Neural progenitor cell (in vitro differentiated cells): ENCODE data around the gene PHLPP1. TPM values are rescaled to one million over a fixed set of nuclear protein-coding genes. Genes with fewer than 3 reads are reported as not detected.

Experiments
- DNase-seq: peaks from one replicate; pipeline ENCODE4 v3.0.0-alpha.2; 2016; ENCODE audit warnings: low spot score
- H2AFZ ChIP-seq: fragments of 200-600 bp; sonication (generic); replicated peaks from 2 replicates; pipeline ENCODE4 v1.6.1; 2016; ENCODE audit warnings: antibody characterized with exemption
- H3F3A ChIP-seq: fragments of 200-600 bp; sonication (generic); 2 replicates; pipeline ENCODE4 v1.6.1; 2016; ENCODE audit warnings: antibody characterized with exemption, low read depth
- H3K27ac ChIP-seq: fragments of 200-600 bp; sonication (generic); 2 replicates; pipeline ENCODE4 v1.5.1; 2016; ENCODE audit warnings: mild to moderate bottlenecking
- H3K27me3 ChIP-seq: fragments of 200-600 bp; sonication (generic); 2 replicates; pipeline ENCODE4 v1.6.1; 2016; ENCODE audit warnings: mild to moderate bottlenecking, moderate library complexity
- H3K36me3 ChIP-seq: fragments of 200-600 bp; sonication (generic); 2 replicates; pipeline ENCODE4 v1.5.1; 2016
- H3K4me1 ChIP-seq: fragments of 200-600 bp; sonication (generic); 2 replicates; pipeline ENCODE4 v1.6.1; 2016; ENCODE audit warnings: mixed run types
- H3K4me2 ChIP-seq: fragments of 200-600 bp; sonication (generic); 2 replicates; pipeline ENCODE4 v1.6.1; 2016
- H3K4me3 ChIP-seq: fragments of 200-600 bp; sonication (generic); 2 replicates; pipeline ENCODE4 v1.5.1; 2016
- H3K79me2 ChIP-seq: fragments of 200-600 bp; sonication (generic); 2 replicates; pipeline ENCODE4 v1.6.1; 2016; ENCODE audit warnings: low read depth
- H3K9ac ChIP-seq: fragments of 200-600 bp; sonication (generic); 2 replicates; pipeline ENCODE4 v1.6.1; 2016
- H3K9me3 ChIP-seq: fragments of 200-600 bp; sonication (generic); 2 replicates; pipeline ENCODE4 v1.5.1; 2016; ENCODE audit warnings: low read depth
- H4K20me1 ChIP-seq: fragments of 200-600 bp; sonication (generic); 2 replicates; pipeline ENCODE4 v1.6.1; 2016; ENCODE audit warnings: low read depth
- H3K27ac Mint-ChIP-seq: 3 replicates; pipeline ENCODE4 v1.8.0; 2021; ENCODE audit warnings: mixed read lengths
- H3K27me3 Mint-ChIP-seq: 2 replicates; pipeline ENCODE4 v1.8.0; 2022; ENCODE audit warnings: low read depth, mild to moderate bottlenecking, inconsistent platforms, moderate library complexity, mixed read lengths; ENCODE audit not compliant: insufficient read depth
- H3K36me3 Mint-ChIP-seq: 3 replicates; pipeline ENCODE4 v1.8.0; 2021; ENCODE audit warnings: mixed read lengths
- H3K4me1 Mint-ChIP-seq: 3 replicates; pipeline ENCODE4 v1.8.0; 2021; ENCODE audit warnings: mixed read lengths
- H3K4me3 Mint-ChIP-seq: 3 replicates; pipeline ENCODE4 v1.8.0; 2021; ENCODE audit warnings: mild to moderate bottlenecking, moderate library complexity, mixed read lengths
- H3K9me3 Mint-ChIP-seq: 3 replicates; pipeline ENCODE4 v1.8.0; 2020; ENCODE audit warnings: mixed read lengths
- EZH2 ChIP-seq: fragments of 200-600 bp; sonication (generic); IDR thresholded peaks from 2 replicates; pipeline ENCODE4 v1.6.1; 2017; ENCODE audit warnings: antibody characterized with exemption, mild to moderate bottlenecking, moderate library complexity
- EZH2phosphoT487 ChIP-seq: fragments of 200-600 bp; sonication (generic); IDR thresholded peaks from 2 replicates; pipeline ENCODE4 v1.6.1; 2017; ENCODE audit warnings: antibody characterized with exemption
- total RNA-seq: library from RNA; depleted of rRNA; stranded (reverse); fragments of >200 nt; gene quantifications from 2 replicates; pipeline ENCODE4 v1.2.3, GENCODE V29; 2015; ENCODE audit warnings: low replicate concordance
- TF ChIP-seq, protein P1 (sequence below): fragments of 200-600 bp; sonication (generic); IDR thresholded peaks from 2 replicates; pipeline ENCODE4 v1.5.1; 2017; ENCODE audit warnings: antibody characterized with exemption, mild to moderate bottlenecking

PHLPP1 gene
- total RNA-seq, 1 donor from 2014 or later = 20.8 TPM

GRCh38 chr18:62942578-62942977 lies 227.2 kb downstream of the PHLPP1 start:
- Mint-ChIP-seq H3K4me1 (no peaks in the 10 kb centered on the region), H3K36me3 (peaks cover 35% of the 10 kb centered on the region), H3K27me3 (peaks cover 5% of the 10 kb centered on the region), H3K9me3 (no peaks in the 10 kb centered on the region), H3K4me3 (no peak overlapping the region), H3K27ac (no peak overlapping the region)
- Histone ChIP-seq H3K27ac (no peak overlapping the region), H3K4me3 (no peak overlapping the region), H3F3A (no peaks in the 10 kb centered on the region), H3K27me3 (no peaks in the 10 kb centered on the region), H3K9ac (no peak overlapping the region), H2AFZ (no peak overlapping the region), H3K9me3 (no peaks in the 10 kb centered on the region), H3K79me2 (no peaks in the 10 kb centered on the region), H4K20me1 (no peaks in the 10 kb centered on the region), H3K36me3 (no peaks in the 10 kb centered on the region), H3K4me1 (no peaks in the 10 kb centered on the region), H3K4me2 (no peak overlapping the region)
- no peak for DNase-seq
- TF ChIP-seq EZH2phosphoT487 (no peak), EZH2 (no peak)
- TF ChIP-seq, protein P1, sequence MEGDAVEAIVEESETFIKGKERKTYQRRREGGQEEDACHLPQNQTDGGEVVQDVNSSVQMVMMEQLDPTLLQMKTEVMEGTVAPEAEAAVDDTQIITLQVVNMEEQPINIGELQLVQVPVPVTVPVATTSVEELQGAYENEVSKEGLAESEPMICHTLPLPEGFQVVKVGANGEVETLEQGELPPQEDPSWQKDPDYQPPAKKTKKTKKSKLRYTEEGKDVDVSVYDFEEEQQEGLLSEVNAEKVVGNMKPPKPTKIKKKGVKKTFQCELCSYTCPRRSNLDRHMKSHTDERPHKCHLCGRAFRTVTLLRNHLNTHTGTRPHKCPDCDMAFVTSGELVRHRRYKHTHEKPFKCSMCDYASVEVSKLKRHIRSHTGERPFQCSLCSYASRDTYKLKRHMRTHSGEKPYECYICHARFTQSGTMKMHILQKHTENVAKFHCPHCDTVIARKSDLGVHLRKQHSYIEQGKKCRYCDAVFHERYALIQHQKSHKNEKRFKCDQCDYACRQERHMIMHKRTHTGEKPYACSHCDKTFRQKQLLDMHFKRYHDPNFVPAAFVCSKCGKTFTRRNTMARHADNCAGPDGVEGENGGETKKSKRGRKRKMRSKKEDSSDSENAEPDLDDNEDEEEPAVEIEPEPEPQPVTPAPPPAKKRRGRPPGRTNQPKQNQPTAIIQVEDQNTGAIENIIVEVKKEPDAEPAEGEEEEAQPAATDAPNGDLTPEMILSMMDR = no peak

DNA sequence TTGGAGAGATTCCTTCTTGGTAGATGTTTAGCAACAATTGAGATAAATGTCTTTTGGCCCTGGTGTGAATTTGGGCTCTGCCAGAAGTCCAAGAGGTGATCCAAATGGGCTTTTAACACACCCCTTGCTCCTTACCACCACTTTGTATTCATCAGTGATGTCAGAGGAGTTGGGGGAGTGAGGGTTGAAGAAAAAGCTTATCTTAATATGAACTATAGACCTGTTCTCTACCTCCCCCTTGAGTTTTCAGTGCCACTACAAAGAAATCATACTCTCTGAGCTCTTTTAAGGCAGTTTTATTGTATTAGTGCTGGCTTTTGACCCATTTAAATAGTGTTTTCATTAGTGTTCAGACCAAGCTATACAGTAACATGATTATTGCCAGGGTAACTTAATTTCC lies 229.1 kb downstream of the PHLPP1 start:
- no peak for DNase-seq
- peaks cover 2% of the 10 kb centered on the region for H3K27me3 Mint-ChIP-seq

DNA sequence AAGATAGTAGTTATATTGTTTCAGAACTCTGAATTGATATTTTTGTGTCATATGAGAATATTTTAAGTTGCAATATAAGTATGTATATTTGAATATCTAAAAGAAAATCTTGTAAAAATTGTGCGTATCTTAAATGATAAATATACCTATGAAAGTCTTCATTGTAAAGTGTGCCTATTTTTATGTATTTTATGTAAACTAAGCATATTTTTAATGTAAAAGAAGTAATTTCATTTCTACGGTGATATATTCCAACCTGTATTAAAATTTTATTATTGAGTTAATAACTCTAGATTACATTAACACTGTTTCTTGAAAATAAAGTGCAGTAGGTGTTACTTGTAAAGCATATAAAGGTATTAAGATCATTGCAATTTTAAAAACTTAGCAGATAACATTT lies 233.4 kb downstream of the PHLPP1 start:
- H3K4me3 Mint-ChIP-seq = no peak overlapping the region
- Histone ChIP-seq H3K4me1 (no peaks in the 10 kb centered on the region), H3K4me3 (no peak overlapping the region), H3K4me2 (no peak overlapping the region), H3K36me3 (no peaks in the 10 kb centered on the region), H4K20me1 (no peaks in the 10 kb centered on the region), H3K79me2 (no peaks in the 10 kb centered on the region), H3K9me3 (no peaks in the 10 kb centered on the region), H2AFZ (no peak overlapping the region), H3K27me3 (no peaks in the 10 kb centered on the region), H3K9ac (no peak overlapping the region), H3K27ac (no peak overlapping the region), H3F3A (no peaks in the 10 kb centered on the region)
- no peaks in the 10 kb centered on the region for H3K9me3 Mint-ChIP-seq
- H3K36me3 Mint-ChIP-seq = peaks cover 26% of the 10 kb centered on the region
- peaks cover 3% of the 10 kb centered on the region for H3K27me3 Mint-ChIP-seq
- TF ChIP-seq EZH2 (no peak), EZH2phosphoT487 (no peak)
- TF ChIP-seq, protein P1 = no peak
- no peak for DNase-seq
- no peak overlapping the region for H3K27ac Mint-ChIP-seq
- no peaks in the 10 kb centered on the region for H3K4me1 Mint-ChIP-seq

More for the DNA sequence above, 229.1 kb downstream of the PHLPP1 start:
- no peaks in the 10 kb centered on the region for H3K79me2 ChIP-seq
- TF ChIP-seq EZH2phosphoT487 (no peak), EZH2 (no peak)
- TF ChIP-seq, protein P1 = no peak
- Mint-ChIP-seq H3K9me3 (no peaks in the 10 kb centered on the region), H3K36me3 (peaks cover 40% of the 10 kb centered on the region), H3K4me1 (no peaks in the 10 kb centered on the region), H3K4me3 (no peak overlapping the region), H3K27ac (no peak overlapping the region)
- no peak overlapping the region for H3K9ac ChIP-seq
- H3K4me1 ChIP-seq = no peaks in the 10 kb centered on the region
- no peak overlapping the region for H2AFZ ChIP-seq
- H3K27ac ChIP-seq = no peak overlapping the region
- H3K9me3 ChIP-seq = no peaks in the 10 kb centered on the region
- H3K4me2 ChIP-seq = no peak overlapping the region
- H3K36me3 ChIP-seq = no peaks in the 10 kb centered on the region
- no peaks in the 10 kb centered on the region for H3K27me3 ChIP-seq
- no peaks in the 10 kb centered on the region for H3F3A ChIP-seq
- H4K20me1 ChIP-seq = no peaks in the 10 kb centered on the region
- H3K4me3 ChIP-seq = no peak overlapping the region
